Mononuclear cell (primary cell): ENCODE results near the gene DDX20. TPM values are rescaled to one million over a fixed set of nuclear protein-coding genes. Genes with fewer than 3 reads are reported as not detected.

Experiments
- H3K27me3 ChIP-seq: 2 replicates; pipeline ENCODE4 v1.6.0; 2011; ENCODE audit warnings: low read length, control low read depth; ENCODE audit not compliant: insufficient read depth
- H3K4me1 ChIP-seq: 2 replicates; pipeline ENCODE4 v1.5.1; 2011; ENCODE audit warnings: mild to moderate bottlenecking, low read length, control low read depth; ENCODE audit not compliant: insufficient read depth
- H3K4me3 ChIP-seq: 2 replicates; pipeline ENCODE4 v1.5.1; 2011; ENCODE audit warnings: mild to moderate bottlenecking, low read length, moderate library complexity
- H3K9me3 ChIP-seq: 2 replicates; pipeline ENCODE4 v1.5.1; 2011; ENCODE audit warnings: low read depth, mild to moderate bottlenecking, control low read depth, low read length
- total RNA-seq: library from RNA; depleted of rRNA; stranded (reverse); fragments of >200 nt; gene quantifications from one replicate; pipeline ENCODE4 v1.2.3, GENCODE V29; 2012

DDX20 gene
- total RNA-seq = 30.0 TPM

- H3K4me3 ChIP-seq = peak within 1 kb of the TSS; percentile 75
- no peaks in the 10 kb centered on the region for H3K9me3 ChIP-seq
- no peaks in the 10 kb centered on the region for H3K27me3 ChIP-seq
- peaks cover 26% of the 10 kb centered on the region for H3K4me1 ChIP-seq
These were observed at the start of gene DDX20 for GRCh38 chr1:111755331-111756123. Gene DDX20 (plus strand): TSS chr1:111755901. CDS start chr1:111755925, 24 bp downstream.

GRCh38 chr1:111706921-111707320 lies 48.8 kb upstream of the DDX20 start:
- Histone ChIP-seq H3K4me3 (no peak overlapping the region), H3K27me3 (no peaks in the 10 kb centered on the region), H3K9me3 (no peaks in the 10 kb centered on the region)

GRCh38 chr1:111707906-111708305 lies 47.8 kb upstream of the DDX20 start:
- Histone ChIP-seq H3K9me3 (no peaks in the 10 kb centered on the region), H3K27me3 (no peaks in the 10 kb centered on the region), H3K4me1 (no peaks in the 10 kb centered on the region), H3K4me3 (no peak overlapping the region)

More at GRCh38 chr1:111706921-111707320, 48.8 kb upstream of the DDX20 start:
- no peaks in the 10 kb centered on the region for H3K4me1 ChIP-seq

GRCh38 chr1:111709986-111710385 lies 45.7 kb upstream of the DDX20 start:
- Histone ChIP-seq H3K4me3 (no peak overlapping the region), H3K27me3 (no peaks in the 10 kb centered on the region), H3K4me1 (no peaks in the 10 kb centered on the region), H3K9me3 (no peaks in the 10 kb centered on the region)

- no peak overlapping the region for H3K4me3 ChIP-seq
These were observed 39.4 kb upstream of the DDX20 start for GRCh38 chr1:111716333-111716732.

GRCh38 chr1:111717450-111717849 lies 38.3 kb upstream of the DDX20 start:
- Histone ChIP-seq H3K27me3 (no peaks in the 10 kb centered on the region), H3K4me1 (peaks cover 23% of the 10 kb centered on the region), H3K9me3 (no peaks in the 10 kb centered on the region), H3K4me3 (no peak overlapping the region)

More at GRCh38 chr1:111716333-111716732, 39.4 kb upstream of the DDX20 start:
- no peaks in the 10 kb centered on the region for H3K27me3 ChIP-seq
- H3K9me3 ChIP-seq = no peaks in the 10 kb centered on the region
- H3K4me1 ChIP-seq = peaks cover 17% of the 10 kb centered on the region

GRCh38 chr1:111719135-111719534 lies 36.6 kb upstream of the DDX20 start:
- Histone ChIP-seq H3K9me3 (no peaks in the 10 kb centered on the region), H3K4me3 (no peak overlapping the region), H3K27me3 (no peaks in the 10 kb centered on the region), H3K4me1 (peaks cover 28% of the 10 kb centered on the region)

GRCh38 chr1:111719674-111720132 lies 36.0 kb upstream of the DDX20 start:
- Histone ChIP-seq H3K4me3 (no peak overlapping the region), H3K27me3 (no peaks in the 10 kb centered on the region), H3K4me1 (peaks cover 28% of the 10 kb centered on the region), H3K9me3 (no peaks in the 10 kb centered on the region)

- no peaks in the 10 kb centered on the region for H3K9me3 ChIP-seq
- peaks cover 28% of the 10 kb centered on the region for H3K4me1 ChIP-seq
- H3K27me3 ChIP-seq = no peaks in the 10 kb centered on the region
- H3K4me3 ChIP-seq = no peak overlapping the region
These were observed 35.3 kb upstream of the DDX20 start for GRCh38 chr1:111720274-111720976.

GRCh38 chr1:111720977-111721786 lies 34.5 kb upstream of the DDX20 start:
- peaks cover 28% of the 10 kb centered on the region for H3K4me1 ChIP-seq
- no peaks in the 10 kb centered on the region for H3K27me3 ChIP-seq
- H3K9me3 ChIP-seq = no peaks in the 10 kb centered on the region
- no peak overlapping the region for H3K4me3 ChIP-seq

- Histone ChIP-seq H3K9me3 (no peaks in the 10 kb centered on the region), H3K4me3 (no peak overlapping the region), H3K4me1 (peaks cover 28% of the 10 kb centered on the region), H3K27me3 (no peaks in the 10 kb centered on the region)
These were observed 32.5 kb upstream of the DDX20 start for GRCh38 chr1:111723091-111723806.

- Histone ChIP-seq H3K9me3 (no peaks in the 10 kb centered on the region), H3K27me3 (no peaks in the 10 kb centered on the region), H3K4me3 (no peak overlapping the region), H3K4me1 (peaks cover 28% of the 10 kb centered on the region)
These were observed 31.8 kb upstream of the DDX20 start for GRCh38 chr1:111723871-111724270.

- Histone ChIP-seq H3K4me1 (peaks cover 21% of the 10 kb centered on the region), H3K4me3 (no peak overlapping the region)
These were observed 30.5 kb upstream of the DDX20 start for GRCh38 chr1:111725192-111725591.

GRCh38 chr1:111727056-111727455 lies 28.6 kb upstream of the DDX20 start:
- H3K4me1 ChIP-seq = peaks cover 6% of the 10 kb centered on the region
- no peaks in the 10 kb centered on the region for H3K27me3 ChIP-seq
- no peak overlapping the region for H3K4me3 ChIP-seq
- no peaks in the 10 kb centered on the region for H3K9me3 ChIP-seq

More at GRCh38 chr1:111725192-111725591, 30.5 kb upstream of the DDX20 start:
- Histone ChIP-seq H3K27me3 (no peaks in the 10 kb centered on the region), H3K9me3 (no peaks in the 10 kb centered on the region)
